Skeletal muscle satellite cell (primary cell): Measurements from ENCODE around the gene ZSCAN16.
A peak's percentile ranks its signal among the peaks of the same experiment; 100 is the strongest.
"Not testable (repeated sequence)": the region's sequence is repeated elsewhere in the genome, so short reads cannot be mapped to it uniquely, and the experiment has no call there.

Experiments
- H3K27me3 ChIP-seq: 2 replicates; pipeline ENCODE4 v1.7.0; 2013; ENCODE audit warnings: low read length; ENCODE audit not compliant: control insufficient read depth, insufficient read depth
- H3K36me3 ChIP-seq: 2 replicates; pipeline ENCODE4 v1.7.0; 2013; ENCODE audit warnings: mild to moderate bottlenecking, control low read depth, low read length; ENCODE audit not compliant: insufficient read depth
- H3K4me1 ChIP-seq: 2 replicates; pipeline ENCODE4 v1.7.0; 2013; ENCODE audit warnings: low read length; ENCODE audit not compliant: control insufficient read depth, insufficient read depth
- H3K4me2 ChIP-seq: 2 replicates; pipeline ENCODE4 v1.7.0; 2013; ENCODE audit warnings: mild to moderate bottlenecking, low read length
- H3K4me3 ChIP-seq: 2 replicates; pipeline ENCODE4 v1.7.0; 2013; ENCODE audit warnings: low read length
- H3K9ac ChIP-seq: 2 replicates; pipeline ENCODE4 v1.7.0; 2013; ENCODE audit warnings: mild to moderate bottlenecking, low read depth, low read length, moderate library complexity
- H3K9me3 ChIP-seq: replicated peaks from 2 replicates; pipeline ENCODE4 v1.7.0; 2013; ENCODE audit warnings: mild to moderate bottlenecking, control low read depth, low read length

The ZSCAN16 gene

DNA sequence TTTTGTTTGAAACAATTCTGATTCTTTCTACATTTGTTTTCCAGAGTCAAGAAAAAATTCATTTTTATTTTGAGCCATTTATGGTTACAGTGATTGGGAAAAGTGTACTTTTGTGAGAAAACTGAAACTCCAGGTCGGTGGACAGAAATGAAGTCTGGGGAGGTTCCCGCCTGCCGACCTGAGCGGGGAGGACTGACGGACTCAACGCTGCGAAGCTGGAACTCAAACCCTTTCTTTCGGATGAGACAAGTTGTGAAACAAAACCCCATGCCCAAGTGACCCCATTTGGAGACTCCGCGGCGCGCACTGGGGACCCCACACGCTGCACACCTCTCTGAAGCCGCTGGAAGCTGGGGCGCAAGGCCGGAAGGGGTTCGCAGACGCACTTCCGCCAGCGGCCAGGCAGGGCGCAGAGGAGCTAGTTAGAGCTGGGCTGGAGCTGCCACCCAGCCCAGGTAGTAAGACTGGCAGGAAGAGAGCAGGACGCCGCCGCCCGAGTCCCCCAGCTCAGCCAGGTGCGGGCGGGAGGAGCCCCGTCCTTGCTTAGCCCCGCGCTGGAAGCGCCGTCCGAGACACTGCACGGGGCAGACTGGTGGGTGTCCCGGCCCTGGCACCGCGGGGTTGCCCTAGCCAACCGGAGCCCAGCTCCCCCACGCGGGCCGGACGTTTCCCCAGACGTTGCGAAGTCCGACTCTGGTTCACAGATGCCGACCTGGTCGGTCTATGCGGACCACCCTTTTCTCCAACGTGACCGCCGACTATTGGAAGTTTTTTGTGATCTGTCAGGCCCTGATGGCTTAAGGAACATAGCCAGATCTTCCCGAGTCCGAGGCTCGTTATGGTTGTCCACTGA, 19.8 kb upstream of the ZSCAN16 start:
- H3K4me3 ChIP-seq, result peak overlapping the region; percentile 86
- peak overlapping the region; percentile 90 for H3K4me2 ChIP-seq
- peaks cover 10% of the 10 kb centered on the region for H3K4me1 ChIP-seq
- no peaks in the 10 kb centered on the region for H3K27me3 ChIP-seq
- H3K9ac ChIP-seq, result peak overlapping the region; percentile 85
- H3K36me3 ChIP-seq, result no peaks in the 10 kb centered on the region
- H3K9me3 ChIP-seq, result no peaks in the 10 kb centered on the region

DNA sequence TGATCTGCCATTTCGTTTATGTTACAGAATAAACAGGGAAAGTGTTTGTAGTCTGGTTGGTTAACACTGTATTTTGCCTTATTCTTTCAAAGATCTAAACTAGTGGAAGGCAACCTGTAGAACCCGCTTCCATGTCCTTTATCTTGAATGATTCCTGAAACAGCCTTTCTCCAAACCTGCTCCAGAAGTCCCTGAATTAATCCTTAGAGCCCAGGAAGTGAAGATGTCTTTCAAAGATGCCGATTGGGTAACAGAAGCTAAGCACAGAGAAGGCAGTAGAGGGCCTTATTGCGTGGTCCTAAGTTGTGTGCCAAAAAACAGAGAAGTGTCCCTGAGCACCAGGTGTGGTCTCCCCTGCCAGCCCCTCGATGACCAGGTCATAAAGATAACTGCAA, 19.2 kb upstream of the ZSCAN16 start:
- H3K4me2 ChIP-seq, result peak overlapping the region; percentile 90
- H3K27me3 ChIP-seq, result no peaks in the 10 kb centered on the region
- H3K9ac ChIP-seq, result peak overlapping the region; percentile 85
- peak overlapping the region; percentile 86 for H3K4me3 ChIP-seq
- peaks cover 10% of the 10 kb centered on the region for H3K4me1 ChIP-seq
- no peaks in the 10 kb centered on the region for H3K9me3 ChIP-seq
- no peaks in the 10 kb centered on the region for H3K36me3 ChIP-seq

DNA sequence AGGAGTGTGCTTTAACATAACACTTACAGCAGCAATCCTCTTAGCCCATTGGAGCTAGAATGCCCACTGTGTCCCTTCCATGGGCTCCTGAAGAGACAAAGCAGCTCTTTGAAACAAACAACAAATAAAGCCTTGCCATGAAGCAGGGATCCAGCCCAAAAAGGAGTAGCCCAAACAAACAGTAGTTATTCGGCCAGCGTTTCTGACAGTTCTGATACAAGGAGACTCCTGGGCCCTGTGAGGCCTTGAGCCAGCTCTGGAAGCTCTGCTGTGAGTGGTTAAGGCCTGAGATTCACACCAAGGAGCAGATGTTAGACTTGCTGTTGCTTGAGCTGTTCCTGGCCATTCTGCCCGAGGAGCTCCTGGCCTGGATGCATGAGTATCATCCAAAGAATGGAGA, 16.9 kb upstream of the ZSCAN16 start:
- H3K9me3 ChIP-seq, result no peaks in the 10 kb centered on the region
- H3K36me3 ChIP-seq, result no peaks in the 10 kb centered on the region
- no peak overlapping the region for H3K4me2 ChIP-seq
- H3K9ac ChIP-seq, result no peak overlapping the region
- H3K4me3 ChIP-seq, result no peak overlapping the region
- peaks cover 10% of the 10 kb centered on the region for H3K4me1 ChIP-seq
- H3K27me3 ChIP-seq, result no peaks in the 10 kb centered on the region

GRCh38 chr6:28111964-28112363, 12.4 kb upstream of the ZSCAN16 start:
- Histone ChIP-seq H3K4me1 (peaks cover 5% of the 10 kb centered on the region), H3K36me3 (peaks cover 26% of the 10 kb centered on the region), H3K27me3 (no peaks in the 10 kb centered on the region), H3K9me3 (no peaks in the 10 kb centered on the region), H3K4me3 (no peak overlapping the region), H3K4me2 (no peak overlapping the region), H3K9ac (no peak overlapping the region)

- Histone ChIP-seq H3K4me1 (peaks cover 21% of the 10 kb centered on the region), H3K4me2 (no peak overlapping the region), H3K36me3 (peaks cover 43% of the 10 kb centered on the region), H3K9me3 (no peaks in the 10 kb centered on the region), H3K4me3 (no peak overlapping the region), H3K27me3 (no peaks in the 10 kb centered on the region), H3K9ac (no peak overlapping the region)
Observed at GRCh38 chr6:28115799-28116198, 8.6 kb upstream of the ZSCAN16 start.

DNA sequence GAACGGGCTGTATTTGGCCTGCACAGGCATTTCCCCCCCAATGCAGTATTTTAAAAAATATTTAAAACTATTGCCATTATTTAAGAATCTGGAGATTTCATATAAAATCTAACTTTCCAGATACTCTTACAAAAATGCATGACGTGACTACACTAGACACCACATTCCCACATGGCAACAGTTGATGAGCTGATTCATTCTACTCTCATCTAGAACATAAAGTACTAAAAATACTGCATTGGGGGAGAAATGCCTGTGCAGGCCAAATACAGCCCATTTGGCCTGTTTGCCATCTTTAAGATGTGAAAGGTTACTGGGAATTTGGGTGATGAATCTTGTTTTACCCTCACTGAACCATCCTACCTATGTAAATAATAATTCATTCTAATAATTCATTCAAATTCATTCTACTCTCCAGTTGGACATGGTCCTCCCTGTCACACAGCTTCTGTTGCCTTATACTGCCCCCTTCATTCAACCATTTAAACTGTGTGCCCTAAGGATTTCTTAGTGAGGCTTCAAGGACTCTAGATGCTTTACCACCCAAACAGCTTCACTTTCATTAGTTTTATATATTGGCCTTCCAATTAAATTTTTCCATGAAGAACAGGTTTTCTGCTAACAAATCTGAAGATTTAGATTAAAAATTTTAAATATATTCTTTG, 6.9 kb upstream of the ZSCAN16 start:
- Histone ChIP-seq H3K27me3 (no peaks in the 10 kb centered on the region), H3K9me3 (no peaks in the 10 kb centered on the region), H3K9ac (peak overlapping the region; percentile 45), H3K4me1 (peaks cover 21% of the 10 kb centered on the region), H3K36me3 (peaks cover 43% of the 10 kb centered on the region), H3K4me3 (no peak overlapping the region), H3K4me2 (peak overlapping the region; percentile 20)

- no peak overlapping the region for H3K4me2 ChIP-seq
- no peaks in the 10 kb centered on the region for H3K27me3 ChIP-seq
- H3K36me3 ChIP-seq, result peaks cover 50% of the 10 kb centered on the region
- peak overlapping the region; percentile 45 for H3K9ac ChIP-seq
- H3K4me3 ChIP-seq, result no peak overlapping the region
- H3K9me3 ChIP-seq, result no peaks in the 10 kb centered on the region
- H3K4me1 ChIP-seq, result peaks cover 21% of the 10 kb centered on the region
Observed at GRCh38 chr6:28118217-28118616, 6.2 kb upstream of the ZSCAN16 start.

DNA sequence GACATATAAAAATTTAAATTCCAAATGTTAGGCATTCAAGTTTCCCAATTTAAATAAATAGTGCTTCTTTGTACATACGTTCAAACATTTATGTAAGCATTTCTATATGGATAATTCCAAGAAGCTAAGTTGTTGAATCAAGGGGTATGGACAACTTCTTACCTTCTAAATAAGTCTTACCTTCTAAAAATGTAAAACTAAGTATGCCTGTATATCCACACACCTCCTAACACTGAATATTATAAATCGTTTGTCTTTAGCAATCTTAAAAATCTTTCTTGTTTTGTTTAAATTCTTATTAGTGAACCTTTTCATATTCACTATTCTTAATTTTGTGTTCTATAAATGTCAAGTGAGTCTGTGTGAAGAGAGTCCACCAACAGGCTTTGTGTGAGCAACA, 2.5 kb upstream of the ZSCAN16 start:
- Histone ChIP-seq H3K4me3 (no peak overlapping the region), H3K9me3 (no peaks in the 10 kb centered on the region), H3K4me1 (peaks cover 21% of the 10 kb centered on the region), H3K36me3 (peaks cover 26% of the 10 kb centered on the region), H3K27me3 (no peaks in the 10 kb centered on the region), H3K9ac (no peak overlapping the region), H3K4me2 (no peak overlapping the region)

DNA sequence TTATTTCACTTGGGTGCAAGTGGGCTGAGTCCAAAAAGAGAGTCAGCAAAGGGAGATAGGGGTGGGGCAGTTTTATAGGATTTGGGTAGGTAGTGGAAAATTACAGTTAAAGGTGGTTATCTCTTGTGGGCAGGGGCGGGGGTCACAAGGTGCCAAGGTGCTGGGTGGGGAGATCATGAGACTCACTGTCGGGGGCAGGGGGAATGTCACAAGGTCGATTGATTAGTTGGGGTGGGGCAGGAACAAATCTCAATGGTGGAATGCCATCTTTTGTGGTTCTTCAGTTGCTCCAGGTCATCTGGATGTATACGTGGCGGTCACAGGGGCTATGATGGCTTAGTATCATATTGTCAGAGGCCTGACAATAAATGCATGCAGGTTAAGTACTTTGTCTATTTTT, 2.1 kb upstream of the ZSCAN16 start:
- H3K9ac ChIP-seq, H3K4me3 ChIP-seq, H3K9me3 ChIP-seq, H3K27me3 ChIP-seq, H3K4me2 ChIP-seq: not testable (repeated sequence)
- peaks cover 24% of the 10 kb centered on the region for H3K36me3 ChIP-seq
- H3K4me1 ChIP-seq, result peaks cover 17% of the 10 kb centered on the region

- Histone ChIP-seq H3K4me1 (peaks cover 5% of the 10 kb centered on the region), H3K9ac (peak overlapping the region; percentile 80), H3K4me2 (peak overlapping the region; percentile 80), H3K27me3 (no peaks in the 10 kb centered on the region), H3K36me3 (peaks cover 19% of the 10 kb centered on the region), H3K9me3 (no peaks in the 10 kb centered on the region), H3K4me3 (peak overlapping the region; percentile 73)
Observed at GRCh38 chr6:28124971-28125353, 553 bp downstream of the ZSCAN16 start.

DNA sequence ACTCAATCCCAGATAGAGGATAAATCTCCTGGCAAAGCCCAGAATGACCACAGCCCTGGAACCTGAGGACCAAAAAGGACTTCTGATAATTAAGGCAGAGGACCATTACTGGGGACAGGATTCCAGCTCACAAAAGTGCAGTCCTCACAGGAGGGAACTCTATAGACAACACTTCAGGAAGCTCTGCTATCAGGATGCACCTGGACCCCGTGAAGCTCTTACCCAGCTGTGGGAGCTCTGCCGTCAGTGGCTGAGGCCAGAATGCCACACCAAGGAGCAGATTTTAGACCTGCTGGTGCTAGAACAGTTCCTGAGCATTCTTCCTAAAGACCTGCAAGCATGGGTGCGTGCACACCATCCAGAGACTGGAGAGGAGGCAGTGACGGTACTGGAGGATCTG, 992 bp downstream of the ZSCAN16 start:
- Histone ChIP-seq H3K4me2 (peak overlapping the region; percentile 80), H3K4me1 (peaks cover 5% of the 10 kb centered on the region), H3K9ac (peak overlapping the region; percentile 80), H3K27me3 (no peaks in the 10 kb centered on the region), H3K36me3 (peaks cover 16% of the 10 kb centered on the region), H3K4me3 (no peak overlapping the region), H3K9me3 (no peaks in the 10 kb centered on the region)

- Histone ChIP-seq H3K9ac (no peak overlapping the region), H3K27me3 (no peaks in the 10 kb centered on the region), H3K36me3 (peaks cover 12% of the 10 kb centered on the region), H3K9me3 (no peaks in the 10 kb centered on the region), H3K4me2 (peak overlapping the region; percentile 35), H3K4me1 (peaks cover 16% of the 10 kb centered on the region), H3K4me3 (no peak overlapping the region)
Observed at GRCh38 chr6:28134015-28134414, 9.6 kb downstream of the ZSCAN16 start.
